Activated naive CD8-positive, alpha-beta T cell (primary cell): Measurements from ENCODE around the gene ARL2BP.

Experiments
- H3K27ac Mint-ChIP-seq: one replicate; pipeline ENCODE4 v1.8.0; 2021; ENCODE audit warnings: mixed read lengths
- H3K27me3 Mint-ChIP-seq: one replicate; pipeline ENCODE4 v1.8.0; 2021; ENCODE audit warnings: mixed read lengths
- H3K36me3 Mint-ChIP-seq: one replicate; pipeline ENCODE4 v1.8.0; 2021; ENCODE audit warnings: mixed read lengths
- H3K4me1 Mint-ChIP-seq: one replicate; pipeline ENCODE4 v1.8.0; 2021; ENCODE audit warnings: low read depth, mixed read lengths
- H3K4me3 Mint-ChIP-seq: one replicate; pipeline ENCODE4 v1.8.0; 2021; ENCODE audit warnings: mild to moderate bottlenecking, mixed read lengths
- H3K9me3 Mint-ChIP-seq: one replicate; pipeline ENCODE4 v1.8.0; 2021; ENCODE audit warnings: low read depth, mixed read lengths

Gene ARL2BP

DNA sequence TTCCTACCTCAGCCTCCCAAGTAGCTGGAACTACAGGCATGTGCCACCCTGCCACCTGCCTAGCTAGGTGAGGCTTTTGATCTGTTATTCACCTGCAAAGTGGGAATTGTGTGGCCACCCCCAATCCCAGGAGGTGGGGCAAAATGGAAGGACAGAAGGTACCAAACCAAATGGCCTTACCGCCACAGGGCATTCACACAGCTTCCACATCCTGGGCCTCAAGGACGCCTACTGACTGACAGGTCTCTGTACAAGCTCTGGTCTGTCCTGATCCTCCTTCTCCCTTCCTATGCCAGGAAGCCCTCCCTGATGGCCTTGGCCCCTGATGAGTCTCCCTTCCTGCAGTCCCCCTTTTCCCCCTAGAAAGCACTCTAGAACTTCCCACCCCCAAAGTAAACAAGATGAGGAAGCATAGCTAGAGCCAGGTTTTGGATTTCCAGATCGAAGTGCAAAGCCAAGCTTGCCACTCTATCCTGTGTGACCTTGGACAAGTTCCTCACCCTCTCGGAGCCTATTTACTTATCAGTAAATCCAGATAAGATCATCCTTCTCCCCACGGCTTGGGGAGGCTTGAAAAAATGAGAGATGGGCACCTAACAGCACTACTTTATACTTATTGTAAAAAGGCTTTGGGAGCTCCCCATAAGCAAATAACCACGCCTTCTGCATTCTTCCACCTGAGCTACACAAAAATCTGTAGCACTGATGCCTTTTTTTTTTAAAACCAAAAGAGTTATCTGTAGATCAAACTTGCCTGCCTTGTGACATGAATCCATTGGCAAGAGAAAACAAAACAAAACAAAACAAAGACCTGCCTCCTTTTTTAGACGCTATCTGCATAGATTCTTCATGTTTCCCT, 35.0 kb downstream of the ARL2BP start:
- Mint-ChIP-seq H3K36me3 (no peaks in the 10 kb centered on the region), H3K4me1 (peaks cover 35% of the 10 kb centered on the region), H3K27me3 (no peaks in the 10 kb centered on the region), H3K9me3 (no peaks in the 10 kb centered on the region), H3K27ac (no peak overlapping the region), H3K4me3 (peak overlapping the region; percentile 10)

- Mint-ChIP-seq H3K9me3 (no peaks in the 10 kb centered on the region), H3K4me1 (peaks cover 37% of the 10 kb centered on the region), H3K27ac (no peak overlapping the region), H3K4me3 (no peak overlapping the region), H3K36me3 (no peaks in the 10 kb centered on the region), H3K27me3 (no peaks in the 10 kb centered on the region)
Measured at GRCh38 chr16:57281791-57282190, 36.7 kb downstream of the ARL2BP start.

GRCh38 chr16:57282510-57283213, 37.6 kb downstream of the ARL2BP start:
- H3K4me3 Mint-ChIP-seq, result peak overlapping the region; percentile 59
- peaks cover 29% of the 10 kb centered on the region for H3K4me1 Mint-ChIP-seq
- H3K9me3 Mint-ChIP-seq, result no peaks in the 10 kb centered on the region
- H3K27me3 Mint-ChIP-seq, result no peaks in the 10 kb centered on the region
- no peaks in the 10 kb centered on the region for H3K36me3 Mint-ChIP-seq
- no peak overlapping the region for H3K27ac Mint-ChIP-seq

DNA sequence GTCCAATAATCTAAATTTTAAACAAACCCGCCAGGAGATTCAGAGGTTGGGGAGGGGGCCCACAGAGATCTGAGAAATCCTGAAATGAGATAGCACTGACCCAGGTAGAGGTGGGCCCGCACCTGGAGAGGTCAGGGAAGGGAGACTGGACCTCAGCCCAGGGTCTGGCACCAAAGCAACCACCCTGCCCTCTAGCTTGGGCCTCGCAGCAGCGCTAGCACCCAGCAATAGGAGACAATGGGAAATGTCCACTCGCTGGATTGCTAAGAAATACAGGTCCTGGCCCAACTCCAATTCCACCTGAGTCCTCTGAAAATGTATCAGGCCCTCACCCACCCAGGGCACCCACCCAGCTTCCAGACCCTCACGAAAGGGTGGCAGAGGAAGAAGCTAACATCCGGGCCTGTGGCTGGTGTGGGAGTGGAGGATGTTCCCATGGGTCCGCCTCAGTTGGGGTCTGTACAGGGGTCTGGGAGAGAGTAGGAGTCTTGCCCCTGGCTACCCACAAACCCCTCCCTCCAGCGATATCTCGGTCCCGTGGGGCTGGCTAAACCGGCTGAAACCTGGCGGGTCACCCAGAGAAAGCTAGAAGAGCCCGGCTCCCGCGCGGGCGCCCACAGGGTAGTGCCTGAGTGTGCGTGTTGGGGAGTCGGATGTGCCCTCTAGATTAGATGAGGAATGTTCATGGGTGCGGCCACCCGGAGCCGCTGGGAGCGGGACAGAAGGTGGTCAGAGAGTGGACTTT, 38.3 kb downstream of the ARL2BP start:
- Mint-ChIP-seq H3K4me3 (peak overlapping the region; percentile 83), H3K36me3 (no peaks in the 10 kb centered on the region), H3K9me3 (no peaks in the 10 kb centered on the region), H3K27me3 (no peaks in the 10 kb centered on the region), H3K27ac (peak overlapping the region; percentile 50), H3K4me1 (peaks cover 21% of the 10 kb centered on the region)

DNA sequence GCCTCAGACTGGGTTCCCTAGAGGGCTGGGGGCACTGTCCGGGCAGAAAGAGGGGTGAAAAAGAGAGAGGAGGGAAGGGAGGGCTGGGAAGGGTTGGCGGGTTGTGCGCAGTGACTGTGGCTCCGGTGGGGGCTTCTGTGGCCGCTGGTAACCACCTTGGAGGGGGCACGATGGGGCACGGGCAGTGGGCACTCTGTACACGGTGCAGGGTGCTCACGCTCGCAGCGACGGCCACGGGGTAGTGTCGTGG, 38.8 kb downstream of the ARL2BP start:
- no peaks in the 10 kb centered on the region for H3K9me3 Mint-ChIP-seq
- no peaks in the 10 kb centered on the region for H3K27me3 Mint-ChIP-seq
- H3K4me1 Mint-ChIP-seq, result peaks cover 17% of the 10 kb centered on the region
- H3K27ac Mint-ChIP-seq, result peak overlapping the region; percentile 50
- H3K36me3 Mint-ChIP-seq, result no peaks in the 10 kb centered on the region
- peak overlapping the region; percentile 83 for H3K4me3 Mint-ChIP-seq

- H3K27me3 Mint-ChIP-seq, result no peaks in the 10 kb centered on the region
- no peaks in the 10 kb centered on the region for H3K36me3 Mint-ChIP-seq
- H3K4me1 Mint-ChIP-seq, result peaks cover 16% of the 10 kb centered on the region
- H3K4me3 Mint-ChIP-seq, result peak within 1 kb of the TSS; percentile 83
- peak within 1 kb of the TSS; percentile 50 for H3K27ac Mint-ChIP-seq
- H3K9me3 Mint-ChIP-seq, result no peaks in the 10 kb centered on the region
Measured at GRCh38 chr16:57284209-57284951, 39.3 kb downstream of the ARL2BP start, which contains the start of gene PLLP. PLLP (minus strand) TSS chr16:57284672; CDS start chr16:57284540, 132 bp downstream.

GRCh38 chr16:57284952-57285363, 39.9 kb downstream of the ARL2BP start:
- no peaks in the 10 kb centered on the region for H3K27me3 Mint-ChIP-seq
- H3K36me3 Mint-ChIP-seq, result no peaks in the 10 kb centered on the region
- H3K4me1 Mint-ChIP-seq, result peaks cover 16% of the 10 kb centered on the region
- H3K27ac Mint-ChIP-seq, result no peak overlapping the region
- peak overlapping the region; percentile 80 for H3K4me3 Mint-ChIP-seq
- H3K9me3 Mint-ChIP-seq, result no peaks in the 10 kb centered on the region

DNA sequence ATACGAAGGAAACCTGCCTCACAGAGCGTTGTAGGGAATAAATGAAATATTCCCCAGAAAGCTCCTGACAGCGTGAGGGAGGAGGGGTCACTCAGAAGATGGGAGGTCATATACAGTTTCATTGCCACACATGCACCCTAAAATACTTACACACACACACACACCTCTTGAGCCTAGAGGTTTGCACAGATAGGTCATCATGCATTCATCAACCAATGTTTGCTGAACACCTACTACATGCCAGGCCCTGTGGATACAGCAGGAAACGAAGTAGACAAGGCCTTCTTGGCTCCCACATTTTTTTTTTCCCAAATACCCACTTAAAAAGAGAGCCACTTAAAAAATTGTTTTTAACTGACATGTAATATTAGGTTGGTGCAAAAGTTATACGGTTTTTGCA, 40.3 kb downstream of the ARL2BP start:
- H3K4me1 Mint-ChIP-seq, result peaks cover 14% of the 10 kb centered on the region
- H3K9me3 Mint-ChIP-seq, result no peaks in the 10 kb centered on the region
- peak overlapping the region; percentile 80 for H3K4me3 Mint-ChIP-seq
- no peak overlapping the region for H3K27ac Mint-ChIP-seq
- no peaks in the 10 kb centered on the region for H3K27me3 Mint-ChIP-seq
- H3K36me3 Mint-ChIP-seq, result no peaks in the 10 kb centered on the region

- Mint-ChIP-seq H3K4me3 (no peak overlapping the region), H3K27ac (no peak overlapping the region), H3K36me3 (no peaks in the 10 kb centered on the region), H3K4me1 (peaks cover 8% of the 10 kb centered on the region), H3K9me3 (no peaks in the 10 kb centered on the region), H3K27me3 (no peaks in the 10 kb centered on the region)
Measured at GRCh38 chr16:57289391-57290257, 44.6 kb downstream of the ARL2BP start.

DNA sequence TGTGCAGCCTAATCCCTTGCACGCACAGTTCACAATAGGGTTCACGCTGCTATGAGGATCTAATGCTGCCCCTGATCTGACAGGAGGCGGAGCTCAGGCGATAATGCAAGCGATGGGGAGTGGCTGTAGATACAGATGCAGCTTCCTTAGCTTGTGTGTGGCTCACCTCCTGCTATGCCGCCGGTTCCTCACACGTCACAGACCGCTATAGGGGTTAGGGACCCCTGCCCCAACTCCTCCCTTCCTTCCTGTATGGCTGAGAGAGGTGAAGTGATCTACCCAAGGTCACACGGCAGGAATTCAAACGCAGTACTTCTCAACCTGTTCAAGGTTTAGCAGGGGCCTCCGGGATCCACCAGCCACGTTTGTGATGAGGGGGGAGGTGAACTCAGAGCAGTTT, 52.8 kb downstream of the ARL2BP start:
- H3K27me3 Mint-ChIP-seq, result no peaks in the 10 kb centered on the region
- peaks cover 4% of the 10 kb centered on the region for H3K4me1 Mint-ChIP-seq
- H3K27ac Mint-ChIP-seq, result peak overlapping the region; percentile 52
- H3K4me3 Mint-ChIP-seq, result peak overlapping the region; percentile 64
- H3K9me3 Mint-ChIP-seq, result no peaks in the 10 kb centered on the region
- no peaks in the 10 kb centered on the region for H3K36me3 Mint-ChIP-seq

DNA sequence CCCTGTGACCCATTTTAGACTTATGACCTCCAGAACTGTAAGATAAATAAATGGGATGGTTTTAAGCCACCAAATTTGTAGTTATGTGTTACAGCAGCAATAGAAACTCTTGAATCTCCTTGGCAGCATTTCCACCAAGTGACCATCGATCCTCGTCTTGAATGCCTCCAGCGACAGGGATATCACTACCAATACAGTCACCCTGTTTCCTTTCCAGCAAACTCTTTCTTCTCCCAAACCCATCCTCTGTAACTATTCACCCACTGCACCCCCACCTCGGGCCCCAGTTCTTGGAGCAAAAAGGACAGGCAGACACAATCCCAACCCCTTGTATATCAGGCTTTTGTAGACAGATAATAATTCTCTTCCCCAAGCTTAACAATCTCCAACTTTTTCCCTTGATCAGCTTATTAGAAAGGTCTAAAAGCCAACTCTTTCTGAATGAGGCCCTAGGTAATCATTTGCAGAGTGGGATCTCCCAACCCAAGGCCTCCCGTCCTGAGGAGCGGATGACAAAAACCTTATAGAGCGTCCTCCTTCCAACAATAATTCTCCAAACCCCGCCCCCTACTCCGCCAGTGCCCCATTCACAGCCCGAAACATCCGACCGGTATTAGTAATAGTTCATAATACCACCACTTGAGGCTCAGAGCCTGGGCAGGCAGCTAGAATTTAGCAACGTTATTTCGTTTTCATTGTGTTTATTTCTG, 54.1 kb downstream of the ARL2BP start:
- Mint-ChIP-seq H3K27ac (no peak overlapping the region), H3K9me3 (no peaks in the 10 kb centered on the region), H3K27me3 (no peaks in the 10 kb centered on the region), H3K4me1 (peaks cover 4% of the 10 kb centered on the region), H3K4me3 (no peak overlapping the region), H3K36me3 (no peaks in the 10 kb centered on the region)

DNA sequence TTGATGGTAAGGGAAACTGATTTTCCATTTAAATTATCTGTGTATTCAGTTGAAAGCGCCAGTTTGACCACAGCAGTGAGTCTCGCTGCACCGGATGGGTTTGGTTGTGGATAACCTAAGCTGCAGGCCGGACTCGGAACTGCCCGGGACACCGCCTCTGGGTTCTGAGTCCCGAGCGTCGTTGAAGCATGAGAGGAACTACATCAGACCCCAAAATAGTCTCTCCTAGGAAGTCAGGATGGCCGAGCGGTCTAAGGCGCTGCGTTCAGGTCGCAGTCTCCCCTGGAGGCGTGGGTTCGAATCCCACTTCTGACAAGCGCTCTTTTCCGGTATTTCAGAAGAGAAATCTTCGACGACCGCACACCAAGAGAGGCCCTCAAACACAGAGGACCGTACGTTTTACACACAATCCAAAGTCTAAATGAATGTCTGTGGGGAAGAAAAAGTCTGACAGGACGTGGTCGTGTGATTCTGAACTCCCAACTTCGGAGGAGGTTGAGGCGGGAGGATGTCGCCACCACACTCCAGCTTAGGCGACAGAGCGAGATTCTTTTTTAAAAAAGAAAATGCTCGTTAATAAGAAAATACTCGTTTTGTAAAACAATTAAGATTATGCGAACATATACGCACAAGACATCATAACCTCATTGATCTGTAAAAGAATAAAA, 54.8 kb downstream of the ARL2BP start:
- no peaks in the 10 kb centered on the region for H3K27me3 Mint-ChIP-seq
- no peak overlapping the region for H3K27ac Mint-ChIP-seq
- no peaks in the 10 kb centered on the region for H3K36me3 Mint-ChIP-seq
- H3K4me3 Mint-ChIP-seq, result no peak overlapping the region
- H3K9me3 Mint-ChIP-seq, result no peaks in the 10 kb centered on the region
- H3K4me1 Mint-ChIP-seq, result peaks cover 7% of the 10 kb centered on the region
